OCI-LY3 (cell line): ENCODE measurements around the gene SLC5A10.

ENCODE experiments used
- H2AFZ ChIP-seq: fragments of 200-600, 300-600 bp; shearing (Covaris generic); 2 replicates; pipeline ENCODE4 v1.6.0; 2014; ENCODE audit warnings: antibody characterized with exemption, low read depth, low read length
- H3K27ac ChIP-seq: fragments of 200-600, 300-600 bp; sonication (generic); 2 replicates; pipeline ENCODE4 v1.5.1; 2014; ENCODE audit warnings: mild to moderate bottlenecking, low read length, moderate library complexity, mixed read lengths
- H3K27me3 ChIP-seq: fragments of 200-600, 300-600 bp; sonication (generic); 2 replicates; pipeline ENCODE4 v1.6.1; 2014; ENCODE audit warnings: low read depth, low read length, mixed read lengths
- H3K36me3 ChIP-seq: fragments of 200-600, 300-600 bp; sonication (generic); replicated peaks from 2 replicates; pipeline ENCODE3; 2014; ENCODE audit warnings: low read depth, low read length, mixed read lengths
- H3K4me1 ChIP-seq: fragments of 300-600, 200-600 bp; sonication (generic); 2 replicates; pipeline ENCODE4 v1.6.1; 2014; ENCODE audit warnings: low read length, mixed read lengths
- H3K4me2 ChIP-seq: fragments of 200-600, 300-600 bp; sonication (generic); 2 replicates; pipeline ENCODE4 v1.6.1; 2014; ENCODE audit warnings: low read length, mixed read lengths
- H3K4me3 ChIP-seq: fragments of 300-600, 200-600 bp; sonication (generic); 2 replicates; pipeline ENCODE4 v1.5.1; 2014; ENCODE audit warnings: antibody characterized with exemption, mild to moderate bottlenecking, low read length, moderate library complexity
- H3K79me2 ChIP-seq: fragments of 300-600, 200-600 bp; shearing (Covaris generic); 2 replicates; pipeline ENCODE4 v1.6.1; 2014; ENCODE audit warnings: mild to moderate bottlenecking, low read length, mixed read lengths
- H3K9ac ChIP-seq: fragments of 300-600, 200-600 bp; shearing (Covaris generic); 2 replicates; pipeline ENCODE4 v1.6.0; 2014; ENCODE audit warnings: mild to moderate bottlenecking, low read length, moderate library complexity
- H3K9me3 ChIP-seq: fragments of 200-600, 300-600 bp; shearing (Covaris generic); 2 replicates; pipeline ENCODE4 v1.6.1; 2014; ENCODE audit warnings: low read length, mixed read lengths; ENCODE audit not compliant: insufficient read depth
- H4K20me1 ChIP-seq: fragments of 200-600, 300-600 bp; sonication (generic); 2 replicates; pipeline ENCODE4 v1.6.1; 2016; ENCODE audit warnings: low read length, mixed read lengths; ENCODE audit not compliant: insufficient read depth
- EZH2phosphoT487 ChIP-seq: fragments of 200-600 bp; shearing (Covaris generic); IDR thresholded peaks from 2 replicates; pipeline ENCODE4 v1.6.1; 2018; ENCODE audit warnings: antibody characterized with exemption, mixed run types, low read depth
- TF ChIP-seq, protein P1 (sequence below): fragments of 200-600, 300-600 bp; sonication (generic); IDR thresholded peaks from 2 replicates; pipeline ENCODE4 v1.5.1; 2014; ENCODE audit warnings: antibody characterized with exemption, low read length, low read depth

The SLC5A10 gene

DNA sequence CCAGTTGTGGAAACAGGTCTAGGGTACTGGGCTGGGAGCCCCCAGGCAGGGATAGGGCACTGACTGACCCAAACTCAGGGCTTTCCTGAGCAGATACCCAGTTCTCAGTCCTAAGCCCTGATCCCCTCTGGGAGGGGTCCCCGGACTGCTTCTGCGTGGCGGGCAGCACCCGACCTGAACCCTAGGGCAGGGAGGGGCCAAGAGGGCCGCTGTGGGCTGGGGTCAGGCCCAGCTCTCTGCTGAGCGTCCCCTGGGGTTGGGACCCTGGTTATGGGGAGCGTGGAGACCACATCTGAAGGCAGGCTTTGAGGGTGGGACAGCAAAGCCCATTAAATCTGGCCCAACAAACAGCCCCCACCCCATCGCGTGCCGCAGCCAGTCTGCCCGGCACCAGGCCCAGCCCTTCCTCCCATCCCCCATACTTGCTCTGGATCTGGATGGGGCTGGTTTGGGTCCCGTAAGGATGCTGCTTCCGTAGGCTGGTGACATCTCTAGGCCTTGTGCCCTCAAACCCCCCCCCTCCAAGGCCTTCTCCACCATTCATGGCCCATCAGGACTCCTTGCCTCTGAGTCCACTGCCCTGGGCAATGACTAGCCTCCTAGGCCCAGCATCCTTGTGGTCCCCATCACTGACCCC lies 53.3 kb downstream of the SLC5A10 start:
- H3K9ac ChIP-seq, result peak overlapping the region; percentile 81
- H3K79me2 ChIP-seq, result no peaks in the 10 kb centered on the region
- no peaks in the 10 kb centered on the region for H3K36me3 ChIP-seq
- H3K4me2 ChIP-seq, result peak overlapping the region; percentile 83
- no peak overlapping the region for H2AFZ ChIP-seq
- TF ChIP-seq, protein P1, sequence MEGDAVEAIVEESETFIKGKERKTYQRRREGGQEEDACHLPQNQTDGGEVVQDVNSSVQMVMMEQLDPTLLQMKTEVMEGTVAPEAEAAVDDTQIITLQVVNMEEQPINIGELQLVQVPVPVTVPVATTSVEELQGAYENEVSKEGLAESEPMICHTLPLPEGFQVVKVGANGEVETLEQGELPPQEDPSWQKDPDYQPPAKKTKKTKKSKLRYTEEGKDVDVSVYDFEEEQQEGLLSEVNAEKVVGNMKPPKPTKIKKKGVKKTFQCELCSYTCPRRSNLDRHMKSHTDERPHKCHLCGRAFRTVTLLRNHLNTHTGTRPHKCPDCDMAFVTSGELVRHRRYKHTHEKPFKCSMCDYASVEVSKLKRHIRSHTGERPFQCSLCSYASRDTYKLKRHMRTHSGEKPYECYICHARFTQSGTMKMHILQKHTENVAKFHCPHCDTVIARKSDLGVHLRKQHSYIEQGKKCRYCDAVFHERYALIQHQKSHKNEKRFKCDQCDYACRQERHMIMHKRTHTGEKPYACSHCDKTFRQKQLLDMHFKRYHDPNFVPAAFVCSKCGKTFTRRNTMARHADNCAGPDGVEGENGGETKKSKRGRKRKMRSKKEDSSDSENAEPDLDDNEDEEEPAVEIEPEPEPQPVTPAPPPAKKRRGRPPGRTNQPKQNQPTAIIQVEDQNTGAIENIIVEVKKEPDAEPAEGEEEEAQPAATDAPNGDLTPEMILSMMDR, result no peak
- TF ChIP-seq EZH2phosphoT487, result no peak
- H4K20me1 ChIP-seq, result no peaks in the 10 kb centered on the region
- peak overlapping the region; percentile 56 for H3K27ac ChIP-seq
- no peaks in the 10 kb centered on the region for H3K27me3 ChIP-seq
- no peaks in the 10 kb centered on the region for H3K4me1 ChIP-seq
- no peaks in the 10 kb centered on the region for H3K9me3 ChIP-seq
- H3K4me3 ChIP-seq, result peak overlapping the region; percentile 87

DNA sequence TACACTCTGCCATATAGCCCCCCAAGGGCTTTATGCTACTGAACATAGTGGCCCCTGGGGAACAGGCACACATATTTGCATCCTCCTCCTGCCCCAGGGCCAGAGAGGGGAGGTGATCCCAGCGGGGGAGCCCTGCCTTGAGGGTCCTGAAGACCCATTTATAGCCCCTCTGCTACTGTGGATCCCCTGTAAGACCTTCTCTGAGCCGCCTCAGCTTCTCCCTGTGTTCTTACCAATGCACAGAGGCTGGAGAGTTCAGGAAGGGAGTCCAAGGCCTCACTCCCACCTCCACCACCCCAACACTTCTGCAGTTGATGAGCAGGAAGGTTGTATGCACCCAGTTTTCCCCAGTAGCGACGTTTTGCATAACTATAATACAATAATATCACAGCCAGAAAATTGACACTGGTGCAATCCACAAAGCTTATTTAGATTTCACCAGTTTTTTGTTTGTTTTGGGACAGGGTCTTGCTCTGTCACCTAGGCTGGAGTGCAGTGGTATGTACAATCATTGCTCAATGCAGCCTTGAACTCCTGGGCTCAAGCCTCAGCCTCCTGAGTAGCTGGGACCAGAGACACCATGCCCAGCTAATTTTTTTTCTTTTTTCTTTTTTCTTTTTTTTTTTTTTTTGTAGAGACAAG lies 53.9 kb downstream of the SLC5A10 start:
- no peak overlapping the region for H3K4me2 ChIP-seq

GRCh38 chr17:19006698-19007097 lies 54.7 kb downstream of the SLC5A10 start:
- no peak overlapping the region for H3K4me3 ChIP-seq
- H4K20me1 ChIP-seq, result no peaks in the 10 kb centered on the region
- H2AFZ ChIP-seq, result no peak overlapping the region
- no peaks in the 10 kb centered on the region for H3K9me3 ChIP-seq
- H3K79me2 ChIP-seq, result no peaks in the 10 kb centered on the region
- H3K36me3 ChIP-seq, result no peaks in the 10 kb centered on the region
- TF ChIP-seq, protein P1, result no peak
- no peak for TF ChIP-seq EZH2phosphoT487
- H3K9ac ChIP-seq, result no peak overlapping the region
- no peaks in the 10 kb centered on the region for H3K4me1 ChIP-seq
- H3K4me2 ChIP-seq, result no peak overlapping the region
- H3K27me3 ChIP-seq, result no peaks in the 10 kb centered on the region
- no peak overlapping the region for H3K27ac ChIP-seq

More for the DNA sequence above, 53.9 kb downstream of the SLC5A10 start:
- Histone ChIP-seq H3K27me3 (no peaks in the 10 kb centered on the region), H3K4me3 (no peak overlapping the region), H3K9ac (no peak overlapping the region), H4K20me1 (no peaks in the 10 kb centered on the region), H3K27ac (no peak overlapping the region), H3K36me3 (no peaks in the 10 kb centered on the region), H3K4me1 (no peaks in the 10 kb centered on the region), H3K9me3 (no peaks in the 10 kb centered on the region), H2AFZ (no peak overlapping the region), H3K79me2 (no peaks in the 10 kb centered on the region)
- no peak for TF ChIP-seq EZH2phosphoT487
- TF ChIP-seq, protein P1, result no peak

- Histone ChIP-seq H2AFZ (no peak overlapping the region), H4K20me1 (no peaks in the 10 kb centered on the region), H3K4me2 (no peak overlapping the region), H3K4me3 (no peak overlapping the region), H3K27me3 (no peaks in the 10 kb centered on the region), H3K9me3 (no peaks in the 10 kb centered on the region), H3K27ac (no peak overlapping the region), H3K79me2 (no peaks in the 10 kb centered on the region), H3K4me1 (no peaks in the 10 kb centered on the region), H3K9ac (no peak overlapping the region), H3K36me3 (no peaks in the 10 kb centered on the region)
- TF ChIP-seq, protein P1, result no peak
- no peak for TF ChIP-seq EZH2phosphoT487
These were observed 58.0 kb downstream of the SLC5A10 start for GRCh38 chr17:19009970-19010369.
